ENCODE results near the gene ZNF618.
A peak's percentile ranks its signal among the peaks of the same experiment; 100 is the strongest.
"Not testable (repeated sequence)": the region's sequence is repeated elsewhere in the genome, so short reads cannot be mapped to it uniquely, and the experiment has no call there.

Gene ZNF618

DNA sequence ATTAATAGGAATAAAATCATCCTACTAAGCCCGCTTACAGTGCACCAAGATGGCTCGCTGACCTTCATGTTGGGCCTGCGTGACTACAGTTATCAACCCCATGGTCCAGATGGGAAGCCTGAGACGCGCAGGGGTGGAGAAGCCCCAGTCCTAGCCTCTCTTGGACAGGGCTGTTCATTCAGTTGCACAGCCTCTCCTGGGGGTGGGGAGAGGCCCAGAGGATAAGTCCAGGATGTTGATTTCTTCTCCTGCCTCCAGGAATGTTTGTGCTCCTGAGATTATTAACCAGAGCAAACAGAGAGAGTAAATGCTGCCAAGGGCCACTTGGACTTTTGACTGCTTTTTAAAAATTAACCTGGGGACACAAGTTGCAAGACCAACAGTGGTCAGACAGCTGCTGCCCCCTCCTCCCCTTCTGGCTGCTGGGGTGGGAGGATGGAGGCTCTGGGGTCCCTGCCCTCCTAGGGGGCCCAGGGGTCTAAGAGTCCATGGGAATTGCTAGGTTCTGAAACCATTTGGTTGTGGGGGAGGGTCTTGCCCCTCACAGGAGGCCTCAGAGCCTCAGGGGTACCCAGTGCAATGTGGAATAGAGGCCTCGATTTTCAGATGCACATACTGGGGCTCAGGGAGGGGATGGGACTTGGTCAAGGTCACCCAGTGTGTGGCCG lies 204.8 kb downstream of the ZNF618 start:
- TF ChIP-seq CTCF (IDR thresholded peaks at IDR 0.05; ENCODE audit: insufficient read depth, missing control alignments): no peak
- no peak for FAIRE-seq
- no peak for DNase-seq (ENCODE audit: insufficient read length, low spot score)

- FAIRE-seq: no peak
- no peak for TF ChIP-seq CTCF (IDR thresholded peaks at IDR 0.05; ENCODE audit: insufficient read depth, missing control alignments)
- no peak for DNase-seq (ENCODE audit: insufficient read length, low spot score)
Observed at GRCh38 chr9:114081441-114082016, 205.4 kb downstream of the ZNF618 start.

DNA sequence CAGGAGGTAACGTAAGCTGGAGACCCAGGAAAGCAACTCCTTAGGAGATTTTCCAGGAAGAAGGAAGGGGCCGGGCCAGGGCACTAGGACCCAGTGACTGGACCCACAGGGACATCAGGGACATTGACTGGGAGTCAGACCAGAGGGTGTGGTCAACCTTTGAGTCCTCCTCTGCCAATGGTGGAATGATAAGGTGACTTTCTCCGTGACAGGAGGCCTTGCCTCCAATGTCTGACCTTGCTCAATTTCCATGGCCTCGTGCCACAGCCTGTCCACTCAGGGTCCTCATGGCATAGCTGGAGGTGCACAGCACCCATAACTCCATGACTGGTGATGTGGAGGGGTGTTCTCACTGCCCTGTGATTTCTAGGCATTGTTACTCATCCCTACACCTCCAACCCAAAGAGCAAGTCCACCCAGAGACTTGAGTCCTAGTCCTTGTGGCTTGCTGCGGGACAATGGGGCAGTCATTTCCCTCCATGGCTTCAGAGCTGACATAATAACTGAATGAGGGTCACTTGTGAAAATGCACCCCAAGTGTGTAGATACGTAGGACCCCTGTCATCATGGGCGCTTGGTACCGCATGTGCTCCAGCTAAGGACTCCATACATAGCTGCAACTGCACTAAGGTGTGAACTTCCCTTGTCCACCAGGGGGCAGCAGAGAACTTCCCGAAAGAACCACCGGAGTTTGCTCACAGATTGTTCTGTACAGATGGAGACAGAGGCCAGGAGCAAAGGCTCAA lies 206.1 kb downstream of the ZNF618 start:
- TF ChIP-seq CTCF (IDR thresholded peaks at IDR 0.05; ENCODE audit: insufficient read depth, missing control alignments): peak; percentile 85
- FAIRE-seq: no peak
- peak; percentile 87 for DNase-seq (ENCODE audit: insufficient read length, low spot score)

DNA sequence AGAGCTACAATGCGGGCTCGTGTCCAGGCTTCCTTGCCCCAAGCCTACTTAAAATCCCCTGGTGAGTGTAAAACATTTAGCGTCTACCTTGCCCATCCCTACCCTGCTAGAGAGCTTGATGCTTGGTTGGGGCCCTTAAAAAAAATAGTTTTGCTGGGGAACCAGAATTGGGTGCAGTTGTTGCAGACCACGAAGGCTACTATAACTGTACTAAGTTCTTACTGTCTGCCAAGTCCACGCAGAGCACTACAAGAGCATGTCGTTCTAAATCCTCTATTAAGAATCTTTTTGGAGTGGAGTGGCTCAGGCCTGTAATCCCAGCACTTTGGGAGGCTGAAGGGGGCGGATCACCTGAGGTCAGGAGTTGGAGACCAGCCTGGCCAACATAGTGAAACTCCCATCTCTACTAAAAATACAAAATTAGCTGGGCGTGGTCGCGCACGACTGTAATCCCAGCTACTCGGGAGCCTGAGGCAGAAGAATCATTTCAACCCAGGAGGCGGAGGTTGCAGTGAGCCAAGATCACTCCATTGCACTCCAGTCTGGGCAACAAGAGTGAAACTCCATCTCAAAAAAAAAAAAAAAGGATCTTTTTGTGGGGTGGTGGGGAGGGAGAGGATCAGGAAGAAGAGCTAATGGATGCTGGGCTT lies 206.8 kb downstream of the ZNF618 start:
- not testable (repeated sequence) for FAIRE-seq

GRCh38 chr9:114083666-114084065 lies 207.6 kb downstream of the ZNF618 start:
- TF ChIP-seq CTCF (IDR thresholded peaks at IDR 0.05; ENCODE audit: insufficient read depth, missing control alignments): no peak
- DNase-seq (ENCODE audit: insufficient read length, low spot score) (no peak), FAIRE-seq (no peak)

More for the DNA sequence above, 206.8 kb downstream of the ZNF618 start:
- DNase-seq (ENCODE audit: insufficient read length, low spot score): not testable (repeated sequence)

DNA sequence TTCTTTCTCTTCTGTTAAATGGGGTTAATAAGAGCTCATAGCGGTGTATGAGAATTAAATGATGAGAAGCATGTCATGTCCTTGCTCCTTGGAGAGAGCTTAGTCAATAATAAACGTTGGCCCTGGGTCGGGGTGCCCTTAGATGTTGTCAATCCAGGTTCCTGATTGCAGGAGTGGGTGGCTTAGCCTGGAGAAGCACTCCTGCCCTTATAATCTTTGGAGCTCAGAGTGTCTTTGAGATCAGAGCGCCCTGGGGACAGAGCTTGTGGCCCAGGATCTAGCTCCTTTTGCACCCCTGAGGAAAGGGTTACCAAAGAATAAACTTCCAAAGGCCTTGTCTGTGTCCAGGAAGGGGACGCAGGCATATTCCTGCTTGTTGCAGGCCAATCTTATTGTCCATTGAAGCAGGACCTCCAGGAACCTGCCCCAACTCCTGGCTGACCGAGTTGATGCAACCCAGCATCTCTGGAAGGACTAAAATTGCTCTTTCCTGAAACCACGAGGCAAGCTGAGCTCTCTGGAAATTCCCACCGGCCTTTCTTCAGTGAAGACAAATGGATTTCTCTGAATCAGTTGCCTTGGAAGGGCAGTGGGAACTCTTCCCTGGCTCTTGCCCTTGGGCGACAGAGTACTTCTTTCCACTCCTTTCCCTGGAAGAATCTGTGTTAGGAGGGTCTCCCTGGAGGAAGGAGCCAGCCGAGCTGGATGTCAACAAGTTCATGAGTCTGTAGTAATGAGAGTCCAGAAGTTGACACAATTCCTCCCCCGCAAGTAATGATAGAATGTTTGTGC lies 208.4 kb downstream of the ZNF618 start:
- FAIRE-seq (no peak), DNase-seq (ENCODE audit: insufficient read length, low spot score) (no peak)
- no peak for TF ChIP-seq CTCF (IDR thresholded peaks at IDR 0.05; ENCODE audit: insufficient read depth, missing control alignments)

DNA sequence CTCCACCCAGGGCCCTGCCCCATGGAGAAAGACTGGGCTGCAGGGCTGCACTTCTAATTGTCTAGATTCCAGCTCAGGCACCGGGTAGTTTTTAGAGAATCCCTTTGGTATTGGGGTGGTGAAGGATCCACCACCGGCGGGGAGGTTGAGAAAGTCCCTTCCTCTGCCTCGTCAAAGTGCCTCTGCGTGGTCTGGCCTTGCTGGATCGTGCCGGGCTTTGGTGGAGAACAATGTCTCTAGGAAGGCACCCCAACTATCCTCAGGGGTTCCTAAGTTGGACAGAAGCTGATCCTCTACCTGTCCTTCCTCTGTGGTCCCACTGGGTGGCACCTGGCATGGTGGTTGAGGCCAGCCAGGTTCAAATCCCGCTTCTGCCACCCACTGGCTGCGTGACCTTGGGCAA lies 209.3 kb downstream of the ZNF618 start:
- FAIRE-seq: no peak
- TF ChIP-seq CTCF (IDR thresholded peaks at IDR 0.05; ENCODE audit: insufficient read depth, missing control alignments): no peak
- no peak for DNase-seq (ENCODE audit: insufficient read length, low spot score)
